Central memory CD8-positive, alpha-beta T cell (primary cell): ENCODE data around the gene TMEM63A.
A peak's percentile ranks its signal among the peaks of the same experiment; 100 is the strongest.

Experiments used
- ATAC-seq: fragments of 150-1000 bp; cut with Tn5 transposase; replicated peaks from 2 replicates; pipeline ENCODE4 v1.10.0; 2022; ENCODE audit warnings: mild to moderate bottlenecking, moderate FRiP score, moderate number of reproducible peaks; ENCODE audit not compliant: poor library complexity, severe bottlenecking; ENCODE audit errors: extremely low read depth
- DNase-seq, 2 donors: peaks; one replicate each; pipeline ENCODE4 v3.0.0; 2021; ENCODE audit warnings: low spot score in 2 of 2
- H3K27ac Mint-ChIP-seq: one replicate; pipeline ENCODE4 v1.8.0; 2022; ENCODE audit warnings: low read depth, mild to moderate bottlenecking, moderate library complexity, mixed read lengths
- H3K27me3 Mint-ChIP-seq: one replicate; pipeline ENCODE4 v1.8.0; 2022; ENCODE audit warnings: mixed read lengths
- H3K36me3 Mint-ChIP-seq: one replicate; pipeline ENCODE4 v1.8.0; 2022; ENCODE audit warnings: mild to moderate bottlenecking, moderate library complexity, mixed read lengths; ENCODE audit not compliant: insufficient read depth
- H3K4me1 Mint-ChIP-seq: one replicate; pipeline ENCODE4 v1.8.0; 2022; ENCODE audit warnings: mixed read lengths
- H3K4me3 Mint-ChIP-seq: one replicate; pipeline ENCODE4 v1.8.0; 2022; ENCODE audit warnings: mild to moderate bottlenecking, moderate library complexity, mixed read lengths
- H3K9me3 Mint-ChIP-seq: one replicate; pipeline ENCODE4 v1.8.0; 2022; ENCODE audit warnings: mixed read lengths

Gene TMEM63A

DNA sequence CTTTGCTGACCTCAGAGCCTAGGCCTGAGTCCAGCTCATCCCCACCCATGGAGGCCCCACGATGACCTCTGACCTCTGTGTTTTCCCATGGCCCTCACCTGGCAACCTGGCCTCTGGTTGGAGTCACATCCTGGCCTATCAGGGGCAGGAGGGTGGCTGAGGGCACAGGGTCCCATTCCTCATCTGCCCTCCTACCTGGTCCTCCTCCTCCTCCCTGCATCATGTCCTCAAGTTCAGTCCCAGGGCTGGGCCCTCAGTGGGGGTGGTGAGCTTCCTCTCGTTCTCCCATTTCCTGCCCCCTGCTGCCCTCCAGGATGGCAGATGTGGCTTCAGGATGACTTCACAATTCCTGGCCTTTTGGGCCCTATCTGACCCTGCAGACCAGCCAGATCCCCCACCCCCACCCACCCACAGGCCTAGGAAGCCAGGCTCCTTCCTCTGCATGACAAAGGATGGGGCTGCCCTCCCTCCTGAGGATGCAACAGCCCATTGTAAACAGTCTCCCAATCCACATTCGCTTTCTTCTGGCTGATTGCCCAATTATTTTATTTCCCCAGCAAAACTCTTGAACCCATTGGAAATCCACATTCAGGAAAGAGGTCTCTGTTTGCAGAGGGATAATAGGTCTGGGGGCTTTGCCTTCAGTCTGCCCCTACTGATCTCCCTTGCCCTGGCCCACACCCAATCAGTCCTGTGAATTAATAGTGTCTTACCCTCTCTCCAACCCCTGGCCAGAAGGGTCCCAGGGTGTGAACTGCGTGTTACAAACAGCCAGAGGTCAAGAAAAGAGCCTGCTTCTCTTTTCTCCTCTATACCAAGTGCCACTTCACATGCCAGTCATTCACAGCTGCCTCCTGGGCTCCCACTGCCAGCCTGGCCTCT is 17.1 kb upstream of the TMEM63A start:
- peak overlapping the region; percentile 15 for H3K4me3 Mint-ChIP-seq
- H3K36me3 Mint-ChIP-seq = peaks cover 7% of the 10 kb centered on the region
- no peak for ATAC-seq
- peaks cover 37% of the 10 kb centered on the region for H3K4me1 Mint-ChIP-seq
- DNase-seq = no peak
- no peaks in the 10 kb centered on the region for H3K27me3 Mint-ChIP-seq
- H3K9me3 Mint-ChIP-seq = no peaks in the 10 kb centered on the region
- H3K27ac Mint-ChIP-seq = peak overlapping the region; percentile 85

GRCh38 chr1:225897595-225898514 is 15.7 kb upstream of the TMEM63A start:
- Mint-ChIP-seq H3K4me3 (peak overlapping the region; percentile 71), H3K27ac (peak overlapping the region; percentile 98), H3K27me3 (no peaks in the 10 kb centered on the region), H3K4me1 (peaks cover 37% of the 10 kb centered on the region), H3K36me3 (peaks cover 7% of the 10 kb centered on the region), H3K9me3 (no peaks in the 10 kb centered on the region)
- peak; percentile 52 for ATAC-seq
- DNase-seq = no peak

- H3K4me1 Mint-ChIP-seq = peaks cover 37% of the 10 kb centered on the region
Measured at GRCh38 chr1:225896937-225897549, 14.9 kb upstream of the TMEM63A start.

DNA sequence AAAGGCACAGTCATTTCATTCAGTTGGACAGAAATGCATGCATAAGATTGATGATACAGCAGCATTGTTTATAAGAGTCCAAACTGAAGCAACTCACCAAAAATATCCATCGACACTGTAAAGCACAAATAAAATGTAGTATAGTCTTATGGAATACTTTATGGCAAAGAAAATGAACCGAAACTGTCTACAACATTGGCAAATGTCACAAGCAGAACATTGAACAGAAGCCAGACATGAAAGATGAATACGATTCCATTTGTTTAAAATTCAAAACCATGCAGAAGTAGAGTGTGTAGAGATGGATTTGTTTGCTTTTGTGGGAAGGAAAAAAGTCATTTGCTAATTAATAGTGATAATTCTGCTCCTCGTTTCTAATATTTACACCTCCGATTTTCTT is 14.3 kb upstream of the TMEM63A start:
- H3K9me3 Mint-ChIP-seq = no peaks in the 10 kb centered on the region
- peaks cover 7% of the 10 kb centered on the region for H3K36me3 Mint-ChIP-seq
- DNase-seq = no peak
- no peaks in the 10 kb centered on the region for H3K27me3 Mint-ChIP-seq
- H3K4me3 Mint-ChIP-seq = peak overlapping the region; percentile 71
- H3K27ac Mint-ChIP-seq = peak overlapping the region; percentile 98
- peaks cover 42% of the 10 kb centered on the region for H3K4me1 Mint-ChIP-seq
- ATAC-seq = no peak

More at GRCh38 chr1:225896937-225897549, 14.9 kb upstream of the TMEM63A start:
- DNase-seq (peak; percentile 40 to 76), ATAC-seq (peak; percentile 99)
- Mint-ChIP-seq H3K27me3 (no peaks in the 10 kb centered on the region), H3K36me3 (peaks cover 7% of the 10 kb centered on the region), H3K4me3 (peak overlapping the region; percentile 71), H3K27ac (peak overlapping the region; percentile 98), H3K9me3 (no peaks in the 10 kb centered on the region)

DNA sequence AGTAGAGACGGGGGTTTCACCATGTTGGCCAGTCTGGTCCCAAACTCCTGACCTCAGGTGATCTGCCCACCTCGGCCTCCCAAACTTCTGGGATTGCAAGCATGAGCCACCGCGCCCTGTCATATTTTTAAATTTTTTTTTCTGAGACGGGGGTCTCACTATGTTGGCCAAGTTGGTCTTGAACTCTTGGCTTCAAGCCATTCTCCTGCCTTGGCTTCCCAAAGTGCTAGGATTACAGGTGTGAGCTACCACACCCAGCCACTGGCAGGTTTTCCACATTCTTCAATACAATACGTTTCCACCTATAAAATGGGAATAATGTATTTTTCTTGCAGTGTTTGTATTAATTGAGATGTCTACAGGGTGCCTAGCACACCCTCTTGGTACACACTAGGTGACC is 10.1 kb upstream of the TMEM63A start:
- Mint-ChIP-seq H3K9me3 (no peaks in the 10 kb centered on the region), H3K4me3 (no peak overlapping the region), H3K27ac (no peak overlapping the region), H3K4me1 (peaks cover 22% of the 10 kb centered on the region), H3K27me3 (no peaks in the 10 kb centered on the region), H3K36me3 (peaks cover 3% of the 10 kb centered on the region)
- no peak for DNase-seq
- ATAC-seq = no peak

- no peak overlapping the region for H3K4me3 Mint-ChIP-seq
- no peaks in the 10 kb centered on the region for H3K27me3 Mint-ChIP-seq
- no peaks in the 10 kb centered on the region for H3K9me3 Mint-ChIP-seq
- H3K27ac Mint-ChIP-seq = peak overlapping the region; percentile 6
- no peak for DNase-seq
- H3K36me3 Mint-ChIP-seq = no peaks in the 10 kb centered on the region
- no peak for ATAC-seq
- H3K4me1 Mint-ChIP-seq = peaks cover 12% of the 10 kb centered on the region
Measured at GRCh38 chr1:225891229-225891972, 9.2 kb upstream of the TMEM63A start.

DNA sequence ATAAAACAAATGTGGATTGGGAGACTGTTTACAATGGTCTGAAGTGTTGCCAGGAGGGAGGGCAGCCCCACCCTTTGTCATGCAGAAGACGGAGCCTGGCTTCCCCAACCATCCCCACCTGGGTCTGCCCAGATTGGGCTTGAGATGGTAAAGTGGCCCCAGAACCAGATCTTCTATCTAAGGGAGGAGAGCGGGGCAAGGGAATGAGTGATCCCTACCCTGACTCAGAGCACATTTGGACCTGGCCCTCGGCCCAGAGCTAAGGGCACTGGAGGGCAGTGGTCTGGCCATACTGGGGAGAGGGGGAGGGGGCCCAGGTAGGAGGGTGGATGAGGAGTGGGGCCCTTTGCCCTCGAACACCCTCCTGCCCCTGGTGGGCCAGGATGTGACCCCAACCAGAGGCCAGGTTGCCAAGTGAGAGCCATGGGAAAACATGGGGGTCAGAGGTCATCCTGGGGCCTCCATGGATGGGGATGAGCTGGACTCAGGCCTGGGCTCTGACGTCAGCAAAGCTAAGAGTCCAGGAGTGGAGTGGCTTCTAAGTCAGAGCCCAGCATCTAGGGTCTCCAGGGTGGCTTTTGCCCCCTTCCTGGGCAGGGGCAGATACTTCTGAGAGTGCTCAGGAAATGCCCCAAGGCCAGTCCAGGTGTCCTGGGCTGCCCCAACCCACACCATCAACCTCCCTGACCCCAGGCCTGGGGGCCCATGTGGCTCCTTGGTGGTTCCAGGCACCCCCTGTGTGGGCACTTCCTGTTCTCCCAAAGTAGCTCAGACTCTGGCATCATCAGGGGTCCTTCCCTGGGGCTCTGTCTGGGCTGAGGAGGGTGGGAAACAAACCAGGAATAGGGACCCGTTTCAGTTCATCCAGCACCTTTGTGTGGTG is 8.4 kb upstream of the TMEM63A start:
- ATAC-seq = no peak
- Mint-ChIP-seq H3K36me3 (no peaks in the 10 kb centered on the region), H3K9me3 (no peaks in the 10 kb centered on the region), H3K4me3 (no peak overlapping the region), H3K27ac (no peak overlapping the region), H3K4me1 (peaks cover 11% of the 10 kb centered on the region), H3K27me3 (no peaks in the 10 kb centered on the region)
- DNase-seq = no peak

GRCh38 chr1:225889743-225890142 is 7.6 kb upstream of the TMEM63A start:
- H3K27ac Mint-ChIP-seq = no peak overlapping the region
- no peaks in the 10 kb centered on the region for H3K27me3 Mint-ChIP-seq
- DNase-seq (no peak), ATAC-seq (no peak)
- H3K4me1 Mint-ChIP-seq = peaks cover 11% of the 10 kb centered on the region
- no peaks in the 10 kb centered on the region for H3K36me3 Mint-ChIP-seq
- H3K4me3 Mint-ChIP-seq = no peak overlapping the region
- no peaks in the 10 kb centered on the region for H3K9me3 Mint-ChIP-seq

GRCh38 chr1:225888898-225889601 is 6.9 kb upstream of the TMEM63A start, which contains the start of gene LEFTY1:
Gene LEFTY1 (minus strand): TSS chr1:225889146. CDS start chr1:225889066, 80 bp downstream.
- Mint-ChIP-seq H3K27me3 (no peaks in the 10 kb centered on the region), H3K9me3 (no peaks in the 10 kb centered on the region), H3K36me3 (no peaks in the 10 kb centered on the region), H3K4me1 (peaks cover 12% of the 10 kb centered on the region), H3K4me3 (no peak within 1 kb of the TSS), H3K27ac (no peak within 1 kb of the TSS)
- ATAC-seq (no peak), DNase-seq (no peak)

GRCh38 chr1:225888289-225888897 is 6.2 kb upstream of the TMEM63A start:
- Mint-ChIP-seq H3K9me3 (no peaks in the 10 kb centered on the region), H3K27ac (no peak overlapping the region), H3K27me3 (no peaks in the 10 kb centered on the region), H3K36me3 (peaks cover 2% of the 10 kb centered on the region), H3K4me1 (peaks cover 19% of the 10 kb centered on the region), H3K4me3 (no peak overlapping the region)
- no peak for DNase-seq
- no peak for ATAC-seq
